PC-3 (cell line): ENCODE measurements around the gene CLEC5A.
A peak's percentile ranks its signal among the peaks of the same experiment; 100 is the strongest.

Experiments
- CTCF ChIP-seq: fragments of 300-600 bp; sonication (generic); conservative IDR thresholded peaks from 2 replicates; pipeline ENCODE4 v1.5.1; 2017; ENCODE audit warnings: antibody characterized with exemption, low read depth, mild to moderate bottlenecking, low read length
- EZH2 ChIP-seq: fragments of 300-600 bp; sonication (generic); IDR thresholded peaks from one replicate; pipeline ENCODE4 v1.6.1; 2017; ENCODE audit warnings: antibody characterized with exemption, mild to moderate bottlenecking, low read length; ENCODE audit not compliant: unreplicated experiment
- EZH2phosphoT487 ChIP-seq: fragments of 300-600 bp; sonication (generic); IDR thresholded peaks from 2 replicates; pipeline ENCODE4 v1.6.1; 2018; ENCODE audit warnings: mild to moderate bottlenecking, antibody characterized with exemption, low read length, borderline replicate concordance

GRCh38 chr7:141975806-141976523, 29.2 kb upstream of the CLEC5A start:
- peak; percentile 93 for TF ChIP-seq CTCF
- no peak for TF ChIP-seq EZH2phosphoT487
- TF ChIP-seq EZH2, result no peak
